ENCODE results near the gene GLB1L2.

Gene GLB1L2

GRCh38 chr11:134355136-134355535 lies 23.3 kb downstream of the GLB1L2 start:
- Mint-ChIP-seq H3K27me3 (peaks cover 2% of the 10 kb centered on the region), H3K4me1 (peaks cover 11% of the 10 kb centered on the region), H3K9me3 (peaks cover 5% of the 10 kb centered on the region), H3K27ac (no peak overlapping the region), H3K4me3 (no peak overlapping the region), H3K36me3 (peaks cover 3% of the 10 kb centered on the region)

DNA sequence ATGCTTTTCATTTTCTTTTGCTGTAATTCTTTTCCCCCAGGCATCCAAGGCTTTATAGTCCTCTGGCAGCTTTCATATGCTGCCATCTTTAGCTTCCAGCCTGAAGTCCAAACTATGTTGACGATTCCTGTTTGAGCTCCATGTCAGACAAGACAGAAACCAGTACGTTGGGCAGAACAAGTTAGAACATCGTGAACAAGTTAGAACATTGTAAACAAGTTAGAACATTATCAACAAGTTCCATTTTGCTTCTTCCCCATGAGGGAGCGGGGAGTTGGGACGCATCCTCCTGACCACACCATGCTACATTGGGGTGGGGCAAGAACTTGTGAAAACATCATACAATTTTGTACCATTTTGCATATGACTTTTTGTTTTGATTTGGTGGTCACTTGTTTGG lies 23.9 kb downstream of the GLB1L2 start:
- peaks cover 5% of the 10 kb centered on the region for H3K9me3 Mint-ChIP-seq
- H3K27ac Mint-ChIP-seq = no peak overlapping the region
- H3K27me3 Mint-ChIP-seq = peaks cover 3% of the 10 kb centered on the region
- H3K36me3 Mint-ChIP-seq = peaks cover 3% of the 10 kb centered on the region
- H3K4me3 Mint-ChIP-seq = no peak overlapping the region
- H3K4me1 Mint-ChIP-seq = peaks cover 8% of the 10 kb centered on the region

- peaks cover 5% of the 10 kb centered on the region for H3K9me3 Mint-ChIP-seq
- H3K4me3 Mint-ChIP-seq = no peak overlapping the region
- peaks cover 4% of the 10 kb centered on the region for H3K27me3 Mint-ChIP-seq
- H3K36me3 Mint-ChIP-seq = peaks cover 3% of the 10 kb centered on the region
- H3K4me1 Mint-ChIP-seq = peaks cover 13% of the 10 kb centered on the region
- H3K27ac Mint-ChIP-seq = no peak overlapping the region
Observed at GRCh38 chr11:134356656-134357544, 25.1 kb downstream of the GLB1L2 start.

- H3K27me3 Mint-ChIP-seq = peaks cover 4% of the 10 kb centered on the region
- H3K27ac Mint-ChIP-seq = no peak overlapping the region
- peaks cover 3% of the 10 kb centered on the region for H3K36me3 Mint-ChIP-seq
- peaks cover 16% of the 10 kb centered on the region for H3K4me1 Mint-ChIP-seq
- no peak overlapping the region for H3K4me3 Mint-ChIP-seq
- H3K9me3 Mint-ChIP-seq = peaks cover 5% of the 10 kb centered on the region
Observed at GRCh38 chr11:134357545-134357839, 25.7 kb downstream of the GLB1L2 start.

GRCh38 chr11:134358165-134358855 lies 26.5 kb downstream of the GLB1L2 start:
- Mint-ChIP-seq H3K27me3 (peaks cover 4% of the 10 kb centered on the region), H3K36me3 (peaks cover 3% of the 10 kb centered on the region), H3K4me1 (peaks cover 16% of the 10 kb centered on the region), H3K27ac (no peak overlapping the region), H3K4me3 (no peak overlapping the region), H3K9me3 (peaks cover 5% of the 10 kb centered on the region)

GRCh38 chr11:134358856-134359490 lies 27.2 kb downstream of the GLB1L2 start:
- peaks cover 3% of the 10 kb centered on the region for H3K36me3 Mint-ChIP-seq
- H3K27me3 Mint-ChIP-seq = peaks cover 4% of the 10 kb centered on the region
- H3K4me3 Mint-ChIP-seq = no peak overlapping the region
- H3K27ac Mint-ChIP-seq = no peak overlapping the region
- H3K4me1 Mint-ChIP-seq = peaks cover 16% of the 10 kb centered on the region
- peaks cover under 1% of the 10 kb centered on the region for H3K9me3 Mint-ChIP-seq

- no peak overlapping the region for H3K27ac Mint-ChIP-seq
- peaks cover 16% of the 10 kb centered on the region for H3K4me1 Mint-ChIP-seq
- no peak overlapping the region for H3K4me3 Mint-ChIP-seq
- H3K27me3 Mint-ChIP-seq = peaks cover 4% of the 10 kb centered on the region
- no peaks in the 10 kb centered on the region for H3K9me3 Mint-ChIP-seq
- peaks cover 3% of the 10 kb centered on the region for H3K36me3 Mint-ChIP-seq
Observed at GRCh38 chr11:134359646-134360045, 27.9 kb downstream of the GLB1L2 start.

- peak overlapping the region; percentile 71 for H3K27ac Mint-ChIP-seq
- peaks cover 16% of the 10 kb centered on the region for H3K4me1 Mint-ChIP-seq
- H3K9me3 Mint-ChIP-seq = no peaks in the 10 kb centered on the region
- H3K36me3 Mint-ChIP-seq = peaks cover under 1% of the 10 kb centered on the region
- peak overlapping the region; percentile 44 for H3K4me3 Mint-ChIP-seq
- H3K27me3 Mint-ChIP-seq = peaks cover 2% of the 10 kb centered on the region
Observed at GRCh38 chr11:134360050-134360835, 28.5 kb downstream of the GLB1L2 start.

DNA sequence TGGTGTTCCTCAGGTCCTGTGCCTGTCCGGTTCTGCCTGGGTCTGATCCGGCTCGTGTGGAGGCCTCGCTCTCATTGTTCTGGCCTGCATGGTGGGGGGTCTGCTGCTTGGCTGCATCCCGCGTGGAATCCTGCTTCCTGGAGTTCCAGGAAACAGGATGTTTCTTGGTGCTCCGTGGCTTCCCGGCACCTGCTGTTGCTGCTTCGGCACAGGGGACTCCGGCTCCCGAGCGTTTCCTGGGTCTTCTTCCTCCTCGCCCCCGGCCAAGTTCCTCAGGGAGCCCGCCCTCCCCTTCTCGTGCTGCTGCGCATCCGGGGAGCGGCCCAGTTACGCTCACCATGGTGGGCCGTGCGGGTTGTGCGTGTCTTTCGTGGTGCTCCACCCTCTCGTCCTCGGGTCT lies 29.9 kb downstream of the GLB1L2 start:
- H3K27me3 Mint-ChIP-seq = peaks cover 2% of the 10 kb centered on the region
- H3K4me1 Mint-ChIP-seq = peaks cover 16% of the 10 kb centered on the region
- H3K4me3 Mint-ChIP-seq = peak overlapping the region; percentile 5
- no peak overlapping the region for H3K27ac Mint-ChIP-seq
- H3K36me3 Mint-ChIP-seq = no peaks in the 10 kb centered on the region
- no peaks in the 10 kb centered on the region for H3K9me3 Mint-ChIP-seq

GRCh38 chr11:134362192-134362901 lies 30.6 kb downstream of the GLB1L2 start:
- Mint-ChIP-seq H3K9me3 (no peaks in the 10 kb centered on the region), H3K36me3 (no peaks in the 10 kb centered on the region), H3K4me1 (peaks cover 16% of the 10 kb centered on the region), H3K27ac (no peak overlapping the region), H3K4me3 (peak overlapping the region; percentile 5), H3K27me3 (peaks cover 2% of the 10 kb centered on the region)

DNA sequence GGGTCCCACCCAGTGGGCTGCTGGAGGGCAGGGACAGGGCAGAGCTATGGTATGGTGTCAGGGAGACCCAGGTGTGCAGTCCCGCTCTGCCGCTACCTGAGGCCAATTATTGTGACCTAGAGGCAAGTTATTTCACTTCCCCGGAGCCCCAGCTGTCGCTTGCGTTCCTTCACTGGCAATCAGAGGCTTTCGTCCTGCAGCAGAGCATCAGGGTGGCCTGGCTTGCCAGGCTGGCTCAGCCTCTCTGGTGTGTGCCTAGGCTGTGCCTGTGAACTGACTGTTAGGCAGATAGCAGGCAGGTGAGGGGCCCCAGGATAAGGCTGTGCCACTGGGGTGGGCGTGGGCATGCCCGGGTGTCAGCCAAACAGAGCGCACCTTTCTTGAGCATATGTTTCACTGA lies 31.4 kb downstream of the GLB1L2 start:
- Mint-ChIP-seq H3K27ac (no peak overlapping the region), H3K9me3 (no peaks in the 10 kb centered on the region), H3K4me1 (peaks cover 16% of the 10 kb centered on the region), H3K4me3 (no peak overlapping the region), H3K36me3 (no peaks in the 10 kb centered on the region), H3K27me3 (peaks cover 2% of the 10 kb centered on the region)

DNA sequence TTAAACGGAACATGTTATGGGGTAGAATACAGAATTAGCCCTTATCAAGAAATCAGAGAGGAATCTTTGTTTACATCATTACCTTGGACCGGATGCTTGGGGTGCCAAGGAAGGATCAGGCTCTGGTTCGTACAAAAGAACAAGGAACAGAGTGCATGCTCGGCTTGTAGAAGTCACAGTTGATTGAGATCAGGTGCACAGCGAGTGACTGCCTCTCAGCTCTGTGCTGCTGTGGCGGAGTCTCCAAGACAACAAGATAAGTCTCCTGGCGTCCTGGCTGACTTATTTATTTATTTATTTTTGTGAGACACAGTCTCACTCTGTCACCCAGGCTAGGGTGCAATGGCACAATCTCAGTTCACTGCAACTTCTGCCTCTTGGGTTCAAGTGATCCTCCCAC lies 31.8 kb downstream of the GLB1L2 start:
- no peak overlapping the region for H3K4me3 Mint-ChIP-seq
- H3K27ac Mint-ChIP-seq = no peak overlapping the region
- peaks cover 2% of the 10 kb centered on the region for H3K27me3 Mint-ChIP-seq
- peaks cover 16% of the 10 kb centered on the region for H3K4me1 Mint-ChIP-seq
- H3K36me3 Mint-ChIP-seq = no peaks in the 10 kb centered on the region
- no peaks in the 10 kb centered on the region for H3K9me3 Mint-ChIP-seq

GRCh38 chr11:134364261-134364660 lies 32.5 kb downstream of the GLB1L2 start:
- Mint-ChIP-seq H3K27ac (no peak overlapping the region), H3K9me3 (no peaks in the 10 kb centered on the region), H3K4me1 (peaks cover 16% of the 10 kb centered on the region), H3K36me3 (no peaks in the 10 kb centered on the region), H3K4me3 (no peak overlapping the region), H3K27me3 (peaks cover 2% of the 10 kb centered on the region)

DNA sequence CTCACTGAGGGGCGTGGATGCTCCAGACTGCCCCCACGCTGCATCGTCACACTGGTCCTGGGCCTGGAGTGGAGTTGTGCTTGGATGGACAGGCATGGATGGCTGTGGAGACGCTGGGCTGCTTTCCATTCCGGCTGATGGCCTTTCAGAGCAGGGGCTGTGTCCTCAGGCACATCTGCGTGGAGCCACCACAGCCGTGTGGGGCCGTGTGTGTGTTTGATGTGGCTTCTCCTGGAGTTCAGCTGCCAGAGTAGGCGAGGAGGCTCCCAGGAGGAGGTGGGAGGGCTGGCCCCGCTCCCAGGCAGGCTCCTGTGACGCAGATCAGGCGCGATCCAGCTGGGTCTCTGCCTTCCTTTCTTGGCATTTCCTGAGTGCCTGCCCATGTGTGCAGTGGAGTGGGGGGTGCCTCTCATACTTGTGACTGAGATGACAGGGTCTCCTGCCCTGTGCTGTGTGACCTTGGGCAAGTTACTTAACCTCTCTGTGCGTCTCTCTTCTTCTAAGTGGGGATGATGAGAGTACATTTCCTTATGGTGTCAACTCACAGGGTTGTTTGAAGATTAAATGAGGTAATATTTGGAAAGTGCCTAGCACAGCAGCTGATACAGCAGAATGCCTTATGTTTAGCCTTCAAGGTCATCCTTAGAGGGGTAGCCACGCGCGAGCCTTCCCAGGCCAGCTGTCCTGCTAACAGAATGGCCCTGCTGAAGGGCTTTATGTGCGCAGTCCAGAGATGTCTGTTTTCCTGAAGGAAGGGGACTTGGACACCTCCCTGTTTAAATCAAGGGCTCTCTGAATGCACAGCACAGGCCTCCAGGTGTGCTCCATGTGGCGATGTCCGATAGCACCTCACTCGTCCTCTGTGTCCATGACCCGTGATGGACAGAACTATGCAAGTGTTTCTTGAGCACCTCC lies 33.5 kb downstream of the GLB1L2 start:
- H3K27ac Mint-ChIP-seq = no peak overlapping the region
- H3K27me3 Mint-ChIP-seq = peaks cover 2% of the 10 kb centered on the region
- H3K36me3 Mint-ChIP-seq = no peaks in the 10 kb centered on the region
- peaks cover 11% of the 10 kb centered on the region for H3K4me1 Mint-ChIP-seq
- no peak overlapping the region for H3K4me3 Mint-ChIP-seq
- no peaks in the 10 kb centered on the region for H3K9me3 Mint-ChIP-seq
